ENCODE results near the gene MMEL1. TPM values are rescaled to one million over a fixed set of nuclear protein-coding genes. Genes with fewer than 3 reads are reported as not detected.
"Not testable (repeated sequence)": the region's sequence is repeated elsewhere in the genome, so short reads cannot be mapped to it uniquely, and the experiment has no call there.

Gene MMEL1
- total RNA-seq, 1 experiment from 2014 or later, result not detected

- H3K9ac ChIP-seq (ENCODE audit: low read length), result no peak overlapping the region
- H3K36me3 ChIP-seq (ENCODE audit: low read depth, low read length), result no peaks in the 10 kb centered on the region
- no peaks in the 10 kb centered on the region for H3K9me3 ChIP-seq (ENCODE audit: low read length)
- H2AFZ ChIP-seq (ENCODE audit: low read length), result no peak overlapping the region
- CTCF ChIA-PET, result no interaction called here
- no peak overlapping the region for H3K27ac ChIP-seq (ENCODE audit: low read length)
- H3K79me2 ChIP-seq (ENCODE audit: low read length), result no peaks in the 10 kb centered on the region
- H3F3A ChIP-seq (ENCODE audit: low read length, unreplicated experiment), result no peaks in the 10 kb centered on the region
- no peak overlapping the region for H3K4me3 ChIP-seq (ENCODE audit: low read length)
- intact Hi-C loops (cut with micrococcal nuclease), result no loop called here
- no peaks in the 10 kb centered on the region for H4K20me1 ChIP-seq (ENCODE audit: low read length)
- TF ChIP-seq CTCF (conservative IDR thresholded peaks at IDR 0.05; ENCODE audit: low read depth, low read length) (no peak), EZH2phosphoT487 (IDR thresholded peaks at IDR 0.05; ENCODE audit: borderline replicate concordance, low read length) (no peak), EZH2 (IDR thresholded peaks at IDR 0.05; ENCODE audit: low read length, unreplicated experiment) (no peak)
- H3K27me3 ChIP-seq (ENCODE audit: low read length), result peaks cover 64% of the 10 kb centered on the region
- no peaks in the 10 kb centered on the region for H3K4me1 ChIP-seq (ENCODE audit: insufficient read depth, low read length)
- no peak overlapping the region for H3K4me2 ChIP-seq (ENCODE audit: low read length)
- POLR2A ChIA-PET (ENCODE audit: unreplicated experiment), result no interaction called here
- no peaks in the 10 kb centered on the region for H3K9me2 ChIP-seq (replicated peaks; ENCODE audit: low read length)
- no TSS peak for BruUV-seq (replicated peaks)
- DNase-seq, result no peak
- ATAC-seq, result peak; percentile 7; the same call in 1 of the 2 replicates
Observed at GRCh38 chr1:2628933-2629626, 3.7 kb downstream of the MMEL1 start.

- intact Hi-C loops (cut with micrococcal nuclease), result no loop called here
- ChIA-PET POLR2A (ENCODE audit: unreplicated experiment) (no interaction called here), CTCF (no interaction called here)
- TF ChIP-seq CTCF (conservative IDR thresholded peaks at IDR 0.05; ENCODE audit: low read depth, low read length), result no peak
- TF ChIP-seq EZH2phosphoT487 (IDR thresholded peaks at IDR 0.05; ENCODE audit: borderline replicate concordance, low read length), result no peak
- TF ChIP-seq EZH2 (IDR thresholded peaks at IDR 0.05; ENCODE audit: low read length, unreplicated experiment), result no peak
- Histone ChIP-seq H3K27ac (ENCODE audit: low read length) (no peak overlapping the region), H3K9me3 (ENCODE audit: low read length) (no peaks in the 10 kb centered on the region), H3K4me2 (ENCODE audit: low read length) (no peak overlapping the region), H3K9me2 (replicated peaks; ENCODE audit: low read length) (no peaks in the 10 kb centered on the region), H3K79me2 (ENCODE audit: low read length) (no peaks in the 10 kb centered on the region), H3K4me1 (ENCODE audit: insufficient read depth, low read length) (no peaks in the 10 kb centered on the region), H2AFZ (ENCODE audit: low read length) (no peak overlapping the region), H3F3A (ENCODE audit: low read length, unreplicated experiment) (no peaks in the 10 kb centered on the region), H3K9ac (ENCODE audit: low read length) (no peak overlapping the region), H4K20me1 (ENCODE audit: low read length) (no peaks in the 10 kb centered on the region), H3K4me3 (ENCODE audit: low read length) (no peak overlapping the region), H3K27me3 (ENCODE audit: low read length) (peaks cover 71% of the 10 kb centered on the region), H3K36me3 (ENCODE audit: low read depth, low read length) (no peaks in the 10 kb centered on the region)
- ATAC-seq (no peak), DNase-seq (no peak)
- no TSS peak for BruUV-seq (replicated peaks)
Observed at GRCh38 chr1:2628191-2628932, 4.5 kb downstream of the MMEL1 start.

GRCh38 chr1:2627746-2628145, 5.1 kb downstream of the MMEL1 start:
- ChIA-PET CTCF (no interaction called here), POLR2A (ENCODE audit: unreplicated experiment) (no interaction called here)
- Histone ChIP-seq H3K27ac (ENCODE audit: low read length) (no peak overlapping the region), H3F3A (ENCODE audit: low read length, unreplicated experiment) (no peaks in the 10 kb centered on the region), H4K20me1 (ENCODE audit: low read length) (no peaks in the 10 kb centered on the region), H3K4me2 (ENCODE audit: low read length) (no peak overlapping the region), H2AFZ (ENCODE audit: low read length) (no peak overlapping the region), H3K9me3 (ENCODE audit: low read length) (no peaks in the 10 kb centered on the region), H3K79me2 (ENCODE audit: low read length) (no peaks in the 10 kb centered on the region), H3K36me3 (ENCODE audit: low read depth, low read length) (no peaks in the 10 kb centered on the region), H3K4me3 (ENCODE audit: low read length) (no peak overlapping the region), H3K9me2 (replicated peaks; ENCODE audit: low read length) (no peaks in the 10 kb centered on the region), H3K4me1 (ENCODE audit: insufficient read depth, low read length) (no peaks in the 10 kb centered on the region), H3K27me3 (ENCODE audit: low read length) (peaks cover 73% of the 10 kb centered on the region), H3K9ac (ENCODE audit: low read length) (no peak overlapping the region)
- DNase-seq (no peak), ATAC-seq (no peak)
- no TSS peak for BruUV-seq (replicated peaks)
- intact Hi-C loops (cut with micrococcal nuclease), result no loop called here
- no peak for TF ChIP-seq CTCF (conservative IDR thresholded peaks at IDR 0.05; ENCODE audit: low read depth, low read length)
- TF ChIP-seq EZH2phosphoT487 (IDR thresholded peaks at IDR 0.05; ENCODE audit: borderline replicate concordance, low read length), result no peak
- TF ChIP-seq EZH2 (IDR thresholded peaks at IDR 0.05; ENCODE audit: low read length, unreplicated experiment), result no peak

- H3K4me3 ChIP-seq (ENCODE audit: low read length); H3K9me3 ChIP-seq (ENCODE audit: low read length); CTCF ChIA-PET; H3K9ac ChIP-seq (ENCODE audit: low read length); ATAC-seq; H3K36me3 ChIP-seq (ENCODE audit: low read depth, low read length); H3K9me2 ChIP-seq (replicated peaks; ENCODE audit: low read length); DNase-seq; H3F3A ChIP-seq (ENCODE audit: low read length, unreplicated experiment); H4K20me1 ChIP-seq (ENCODE audit: low read length); intact Hi-C loops (cut with micrococcal nuclease); H2AFZ ChIP-seq (ENCODE audit: low read length); H3K4me2 ChIP-seq (ENCODE audit: low read length); H3K4me1 ChIP-seq (ENCODE audit: insufficient read depth, low read length); H3K79me2 ChIP-seq (ENCODE audit: low read length); POLR2A ChIA-PET (ENCODE audit: unreplicated experiment); BruUV-seq (replicated peaks); H3K27ac ChIP-seq (ENCODE audit: low read length): not testable (repeated sequence)
- H3K27me3 ChIP-seq (ENCODE audit: low read length), result peaks cover 91% of the 10 kb centered on the region
Observed at GRCh38 chr1:2625748-2626147, 7.1 kb downstream of the MMEL1 start.
